ENCODE results near the gene CFAP77. TPM values are rescaled to one million over a fixed set of nuclear protein-coding genes. Genes with fewer than 3 reads are reported as not detected.
"Not testable (repeated sequence)": the region's sequence is repeated elsewhere in the genome, so short reads cannot be mapped to it uniquely, and the experiment has no call there.

Gene CFAP77
- total RNA-seq, 4 donors from 2014 or later, result 0.44 TPM; not detected in 3

- no peak overlapping the region for H3K27ac ChIP-seq
- H3K27me3 ChIP-seq, result no peaks in the 10 kb centered on the region
- intact Hi-C loops (cut with DNase I), result no loop called here
- H3K9me3 ChIP-seq, result no peaks in the 10 kb centered on the region
- no peak for TF ChIP-seq CTCF (IDR thresholded peaks at IDR 0.05)
- no peak for TF ChIP-seq POLR2A (IDR thresholded peaks at IDR 0.05)
- no peak overlapping the region for H3K4me3 ChIP-seq (replicated peaks in 1 of 3)
- no peak for DNase-seq
- no peaks in the 10 kb centered on the region for H3K36me3 ChIP-seq
- WGBS, 2 donors, result 83 to 87% methylated on average over 4 of the region's 4 CpGs
- H3K4me1 ChIP-seq, result no peaks in the 10 kb centered on the region
Measured at GRCh38 chr9:132369421-132369820, 40.6 kb upstream of the CFAP77 start.

GRCh38 chr9:132370592-132370991 is 39.4 kb upstream of the CFAP77 start:
- WGBS, 2 donors, result 94 to 95% methylated on average over 4 of the region's 4 CpGs
- H3K9me3 ChIP-seq, result no peaks in the 10 kb centered on the region
- no peak for TF ChIP-seq POLR2A (IDR thresholded peaks at IDR 0.05)
- TF ChIP-seq CTCF (IDR thresholded peaks at IDR 0.05), result no peak

GRCh38 chr9:132372177-132373095 is 37.6 kb upstream of the CFAP77 start:
- Histone ChIP-seq H3K4me3 (replicated peaks in 1 of 3) (no peak overlapping the region), H3K4me1 (no peaks in the 10 kb centered on the region), H3K9me3 (no peaks in the 10 kb centered on the region), H3K36me3 (peaks cover 0 to 11% of the 10 kb centered on the region in 2 donors), H3K27ac (peak overlapping the region in 2 of 3 donors; percentile 36 to 65), H3K27me3 (no peaks in the 10 kb centered on the region)
- DNase-seq, result peak; percentile 21 to 27
- TF ChIP-seq CTCF (IDR thresholded peaks at IDR 0.05) (no peak), POLR2A (IDR thresholded peaks at IDR 0.05) (no peak)
- WGBS, 2 donors, result 71 to 74% methylated on average over 14 of the region's 14 CpGs
- intact Hi-C loops (cut with DNase I), result no loop called here

More at GRCh38 chr9:132370592-132370991, 39.4 kb upstream of the CFAP77 start:
- Histone ChIP-seq H3K27ac (no peak overlapping the region), H3K27me3 (no peaks in the 10 kb centered on the region), H3K4me3 (replicated peaks in 1 of 3) (no peak overlapping the region), H3K36me3 (peaks cover 0 to 3% of the 10 kb centered on the region in 2 donors), H3K4me1 (no peaks in the 10 kb centered on the region)
- intact Hi-C loops (cut with DNase I), result no loop called here
- no peak for DNase-seq

- 90 to 96% methylated on average over 2 of the region's 2 CpGs for WGBS, 2 donors
- peaks cover 0 to 17% of the 10 kb centered on the region in 2 donors for H3K36me3 ChIP-seq
Measured at GRCh38 chr9:132377769-132378168, 32.2 kb upstream of the CFAP77 start.

GRCh38 chr9:132378416-132378815 is 31.6 kb upstream of the CFAP77 start:
- intact Hi-C loops (cut with DNase I); H3K4me3 ChIP-seq (replicated peaks in 1 of 3); H3K27me3 ChIP-seq; H3K9me3 ChIP-seq; H3K27ac ChIP-seq; DNase-seq; H3K4me1 ChIP-seq: not testable (repeated sequence)
- WGBS, 2 donors, result 94 to 96% methylated on average over 3 of the region's 3 CpGs
- peaks cover 0 to 17% of the 10 kb centered on the region in 2 donors for H3K36me3 ChIP-seq

More at GRCh38 chr9:132377769-132378168, 32.2 kb upstream of the CFAP77 start:
- H3K4me3 ChIP-seq (replicated peaks in 1 of 3); DNase-seq; H3K9me3 ChIP-seq; intact Hi-C loops (cut with DNase I); H3K27me3 ChIP-seq; H3K4me1 ChIP-seq; H3K27ac ChIP-seq: not testable (repeated sequence)

GRCh38 chr9:132381966-132382541 is 28.0 kb upstream of the CFAP77 start:
- DNase-seq, result no peak
- WGBS, 2 donors, result 84 to 91% methylated on average over 9 of the region's 9 CpGs
- intact Hi-C loops (cut with DNase I), result no loop called here
- Histone ChIP-seq H3K9me3 (no peaks in the 10 kb centered on the region), H3K36me3 (peaks cover 18 to 31% of the 10 kb centered on the region in 2 donors), H3K27me3 (no peaks in the 10 kb centered on the region), H3K27ac (no peak overlapping the region), H3K4me3 (replicated peaks in 1 of 3) (no peak overlapping the region), H3K4me1 (no peaks in the 10 kb centered on the region)
- no peak for TF ChIP-seq CTCF (IDR thresholded peaks at IDR 0.05)
- TF ChIP-seq POLR2A (IDR thresholded peaks at IDR 0.05), result no peak
